Colonic mucosa (tissue), 4 donors: ENCODE results near the gene METRNL. TPM values are rescaled to one million over a fixed set of nuclear protein-coding genes. Genes with fewer than 3 reads are reported as not detected.
"Not testable (repeated sequence)": the region's sequence is repeated elsewhere in the genome, so short reads cannot be mapped to it uniquely, and the experiment has no call there.

Experiments used
- DNase-seq: peaks from one replicate; pipeline ENCODE4 v3.0.0-alpha.2; 2020
- H3K27ac ChIP-seq: fragments of 200-600 bp; one replicate; pipeline ENCODE4 v1.8.0; 2021
- H3K27me3 ChIP-seq: fragments of 200-600 bp; one replicate; pipeline ENCODE4 v1.8.0; 2021
- H3K36me3 ChIP-seq: fragments of 200-600 bp; one replicate; pipeline ENCODE4 v1.8.0; 2021
- H3K4me1 ChIP-seq: fragments of 200-600 bp; one replicate; pipeline ENCODE4 v1.8.0; 2021; ENCODE audit warnings: mild to moderate bottlenecking
- H3K4me3 ChIP-seq: fragments of 200-600 bp; one replicate; pipeline ENCODE4 v1.8.0; 2021
- H3K9ac ChIP-seq, 2 donors: one replicate each; pipeline ENCODE4 v1.7.0; 2013; ENCODE audit warnings: control low read depth in 2 of 2, low read depth in 2 of 2, low read length in 2 of 2
- H3K9me3 ChIP-seq: fragments of 200-600 bp; one replicate; pipeline ENCODE4 v1.8.0; 2021
- intact Hi-C: fragments of 100-400 bp; cut with DNase I; formaldehyde crosslinking; loops from one replicate; pipeline ENCODE4 v1.14.1; 2022
- total RNA-seq, 2 donors: library from RNA; stranded (reverse); fragmentation: NEBNext Ultra II Directional in 1 of 2; extraction: Animal tissue kit (Norgen Biotek cat#: 25700) in 1 of 2; gene quantifications; one replicate each; pipeline ENCODE4 v1.2.1, GENCODE V29; 2021
- TF ChIP-seq, protein P1 (sequence below): fragments of 200-600 bp; IDR thresholded peaks from one replicate; pipeline ENCODE4 v1.8.0; 2022; ENCODE audit warnings: antibody characterized with exemption, mild to moderate bottlenecking
- donor health status: healthy.
- donor health status: DM: no; HTN: no; CAD: no.
- donor health status: DM: no; HTN: no; CAD: no.

The METRNL gene
- total RNA-seq, 2 donors from 2014 or later = 84.2 to 87.2 TPM

DNA sequence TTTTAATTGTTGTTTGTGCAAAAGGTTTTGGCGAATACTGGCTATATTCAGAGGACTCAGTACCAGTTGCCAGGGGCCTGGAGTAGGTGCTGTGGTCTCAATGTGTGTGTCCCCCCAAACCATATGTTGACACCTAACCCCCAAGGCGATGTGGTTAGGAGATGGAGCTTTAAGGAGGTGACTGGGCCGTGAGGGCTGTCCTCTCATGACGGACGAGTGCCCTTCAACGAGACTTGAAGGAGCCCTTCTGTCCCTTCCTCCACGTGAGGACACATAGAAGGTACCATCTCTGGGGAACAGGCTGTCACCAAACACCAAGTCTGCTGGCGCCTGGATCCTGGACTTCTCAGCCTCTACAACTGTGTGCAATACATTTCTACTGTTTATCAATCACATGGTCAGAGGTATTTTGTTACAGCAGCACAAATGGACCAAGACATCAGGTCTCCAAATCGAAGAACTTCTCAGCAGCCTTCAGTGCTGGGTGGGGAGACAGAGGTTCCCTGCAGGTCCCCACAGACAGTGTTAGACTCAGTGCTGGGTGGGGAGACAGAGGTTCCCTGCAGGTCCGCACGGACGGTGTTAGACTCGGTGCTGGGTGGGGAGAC, 24.8 kb upstream of the METRNL start:
- intact Hi-C loops = no loop called here
- no peaks in the 10 kb centered on the region for H3K9me3 ChIP-seq
- no peak overlapping the region for H3K9ac ChIP-seq
- no peak overlapping the region for H3K27ac ChIP-seq
- H3K27me3 ChIP-seq = no peaks in the 10 kb centered on the region
- no peaks in the 10 kb centered on the region for H3K36me3 ChIP-seq
- TF ChIP-seq, protein P1, sequence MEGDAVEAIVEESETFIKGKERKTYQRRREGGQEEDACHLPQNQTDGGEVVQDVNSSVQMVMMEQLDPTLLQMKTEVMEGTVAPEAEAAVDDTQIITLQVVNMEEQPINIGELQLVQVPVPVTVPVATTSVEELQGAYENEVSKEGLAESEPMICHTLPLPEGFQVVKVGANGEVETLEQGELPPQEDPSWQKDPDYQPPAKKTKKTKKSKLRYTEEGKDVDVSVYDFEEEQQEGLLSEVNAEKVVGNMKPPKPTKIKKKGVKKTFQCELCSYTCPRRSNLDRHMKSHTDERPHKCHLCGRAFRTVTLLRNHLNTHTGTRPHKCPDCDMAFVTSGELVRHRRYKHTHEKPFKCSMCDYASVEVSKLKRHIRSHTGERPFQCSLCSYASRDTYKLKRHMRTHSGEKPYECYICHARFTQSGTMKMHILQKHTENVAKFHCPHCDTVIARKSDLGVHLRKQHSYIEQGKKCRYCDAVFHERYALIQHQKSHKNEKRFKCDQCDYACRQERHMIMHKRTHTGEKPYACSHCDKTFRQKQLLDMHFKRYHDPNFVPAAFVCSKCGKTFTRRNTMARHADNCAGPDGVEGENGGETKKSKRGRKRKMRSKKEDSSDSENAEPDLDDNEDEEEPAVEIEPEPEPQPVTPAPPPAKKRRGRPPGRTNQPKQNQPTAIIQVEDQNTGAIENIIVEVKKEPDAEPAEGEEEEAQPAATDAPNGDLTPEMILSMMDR = no peak
- no peak for DNase-seq
- no peak overlapping the region for H3K4me3 ChIP-seq
- peaks cover 4% of the 10 kb centered on the region for H3K4me1 ChIP-seq

DNA sequence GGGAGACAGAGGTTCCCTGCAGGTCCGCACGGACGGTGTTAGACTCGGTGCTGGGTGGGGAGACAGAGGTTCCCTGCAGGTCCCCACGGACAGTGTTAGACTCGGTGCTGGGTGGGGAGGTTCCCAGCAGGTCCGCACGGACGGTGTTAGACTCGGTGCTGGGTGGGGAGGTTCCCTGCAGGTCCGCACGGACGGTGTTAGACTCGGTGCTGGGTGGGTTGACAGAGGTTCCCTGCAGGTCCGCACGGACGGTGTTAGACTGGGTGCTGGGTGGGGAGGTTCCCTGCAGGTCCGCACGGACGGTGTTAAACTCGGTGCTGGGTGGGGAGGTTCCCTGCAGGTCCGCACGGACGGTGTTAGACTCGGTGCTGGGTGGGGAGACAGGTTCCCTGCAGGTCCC, 24.2 kb upstream of the METRNL start:
- H3K27ac ChIP-seq, H3K4me3 ChIP-seq, H3K36me3 ChIP-seq, H3K4me1 ChIP-seq, H3K9me3 ChIP-seq, H3K27me3 ChIP-seq, DNase-seq, intact Hi-C loops, H3K9ac ChIP-seq: not testable (repeated sequence)

DNA sequence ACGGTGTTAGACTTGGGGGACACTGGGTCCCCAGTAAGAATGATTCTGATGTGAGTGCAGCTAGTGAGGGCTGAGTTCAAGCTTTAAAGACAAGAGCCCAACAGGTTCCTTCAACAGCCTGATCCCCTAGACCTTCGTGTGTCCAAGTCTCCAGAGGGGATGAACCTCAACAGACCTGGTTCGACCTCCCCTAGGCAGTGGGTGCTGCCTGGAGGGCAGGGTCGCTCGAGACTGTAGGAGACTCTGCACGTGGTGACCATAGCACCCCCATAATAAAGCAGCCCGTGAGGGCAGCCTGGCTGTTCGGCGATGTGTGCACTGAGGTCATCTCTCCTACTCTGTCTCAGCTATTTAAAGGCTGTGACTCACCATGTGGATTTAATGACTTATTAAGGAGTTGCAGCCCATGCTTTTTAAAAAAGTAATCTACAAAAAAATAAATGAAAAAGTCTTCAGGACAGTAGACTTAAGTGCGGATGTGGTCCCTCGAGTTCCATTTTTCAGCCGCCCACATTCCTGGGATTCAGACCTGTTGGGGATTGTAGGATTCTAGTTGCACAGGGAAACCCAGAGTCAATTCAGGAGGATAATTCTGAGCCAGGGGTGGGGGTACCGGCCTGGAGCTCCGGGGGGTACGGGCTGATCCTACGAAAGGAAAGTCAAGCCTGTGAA, 23.4 kb upstream of the METRNL start:
- Histone ChIP-seq H3K36me3 (no peaks in the 10 kb centered on the region), H3K27me3 (no peaks in the 10 kb centered on the region), H3K27ac (no peak overlapping the region), H3K9ac (no peak overlapping the region), H3K9me3 (no peaks in the 10 kb centered on the region), H3K4me3 (no peak overlapping the region), H3K4me1 (peaks cover 4% of the 10 kb centered on the region)
- DNase-seq = no peak
- TF ChIP-seq, protein P1 = no peak
- intact Hi-C loops = no loop called here

DNA sequence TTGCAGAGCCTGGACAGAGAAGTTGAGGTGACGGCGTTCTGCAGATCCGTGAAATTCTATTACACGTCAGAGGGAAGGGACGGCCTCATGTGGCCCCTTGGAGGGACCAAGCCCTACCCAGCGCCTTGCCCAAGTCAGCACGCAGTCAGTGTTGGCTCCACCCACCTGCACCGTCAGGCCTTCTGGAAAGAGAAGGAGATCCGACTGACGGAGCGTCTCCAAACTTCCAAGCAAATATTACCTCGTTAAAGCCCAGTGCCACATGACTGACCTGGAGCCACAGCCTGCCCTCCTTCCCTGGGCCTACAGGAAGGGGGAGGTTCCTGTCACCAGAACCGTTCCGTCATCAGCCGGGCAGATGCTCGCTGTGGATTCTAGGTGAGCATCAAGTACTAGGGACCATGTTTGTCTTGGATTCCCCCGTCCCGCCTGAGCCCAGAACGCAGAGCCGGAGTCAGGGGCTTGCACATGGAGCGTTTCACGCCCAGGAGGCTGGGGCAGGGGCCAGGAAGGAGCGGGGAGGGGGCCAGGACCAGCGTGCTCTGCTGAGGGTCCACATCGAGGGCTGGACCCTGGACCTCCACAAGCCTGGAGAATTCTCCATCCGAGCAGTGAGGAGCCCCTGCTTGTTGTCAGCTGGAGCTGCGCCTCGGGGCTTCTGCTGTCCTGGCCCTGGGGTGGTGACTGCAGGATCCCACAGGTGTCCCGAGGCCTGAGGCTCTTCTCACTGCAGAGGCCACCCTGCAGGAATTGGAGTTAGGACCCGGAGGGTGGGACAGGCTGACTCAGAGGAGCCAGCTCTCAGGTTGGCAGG, 22.6 kb upstream of the METRNL start:
- H3K27ac ChIP-seq = no peak overlapping the region
- H3K36me3 ChIP-seq = no peaks in the 10 kb centered on the region
- no peaks in the 10 kb centered on the region for H3K9me3 ChIP-seq
- TF ChIP-seq, protein P1 = no peak
- peak; percentile 15 for DNase-seq
- peaks cover 4% of the 10 kb centered on the region for H3K4me1 ChIP-seq
- H3K27me3 ChIP-seq = no peaks in the 10 kb centered on the region
- no peak overlapping the region for H3K4me3 ChIP-seq
- intact Hi-C loops = no loop called here
- H3K9ac ChIP-seq = no peak overlapping the region

DNA sequence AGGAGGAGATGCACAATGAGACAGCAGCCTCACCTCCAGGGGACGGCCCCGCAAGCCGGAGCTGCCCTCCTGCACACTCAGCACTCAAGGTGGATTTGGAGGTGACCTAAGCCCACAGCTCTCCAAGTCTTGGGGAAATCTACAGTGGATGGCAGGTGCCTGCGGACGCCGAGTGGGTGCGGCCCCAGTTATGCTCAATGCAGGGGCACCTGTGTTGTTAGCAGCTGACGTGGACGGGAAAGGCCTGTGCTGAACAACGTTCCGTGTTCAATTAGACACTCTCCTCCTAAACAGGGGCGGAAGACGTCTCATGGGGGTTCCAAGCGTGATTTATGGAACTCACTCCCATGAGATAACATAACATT, 22.0 kb upstream of the METRNL start:
- Histone ChIP-seq H3K27me3 (no peaks in the 10 kb centered on the region), H3K36me3 (no peaks in the 10 kb centered on the region), H3K9me3 (no peaks in the 10 kb centered on the region), H3K4me1 (no peaks in the 10 kb centered on the region), H3K27ac (no peak overlapping the region), H3K9ac (no peak overlapping the region), H3K4me3 (no peak overlapping the region)
- TF ChIP-seq, protein P1 = no peak
- DNase-seq = peak; percentile 14
- intact Hi-C loops = no loop called here
